CD4-positive, alpha-beta T cell treated with Interleukin-2 at 100 ng/mL for 4 hours (primary cell): ENCODE results near the gene NIPA2.

Experiments
- DNase-seq: peaks from one replicate; pipeline ENCODE4 v3.0.0-alpha.2; 2020; ENCODE audit warnings: low spot score

NIPA2 gene

DNA sequence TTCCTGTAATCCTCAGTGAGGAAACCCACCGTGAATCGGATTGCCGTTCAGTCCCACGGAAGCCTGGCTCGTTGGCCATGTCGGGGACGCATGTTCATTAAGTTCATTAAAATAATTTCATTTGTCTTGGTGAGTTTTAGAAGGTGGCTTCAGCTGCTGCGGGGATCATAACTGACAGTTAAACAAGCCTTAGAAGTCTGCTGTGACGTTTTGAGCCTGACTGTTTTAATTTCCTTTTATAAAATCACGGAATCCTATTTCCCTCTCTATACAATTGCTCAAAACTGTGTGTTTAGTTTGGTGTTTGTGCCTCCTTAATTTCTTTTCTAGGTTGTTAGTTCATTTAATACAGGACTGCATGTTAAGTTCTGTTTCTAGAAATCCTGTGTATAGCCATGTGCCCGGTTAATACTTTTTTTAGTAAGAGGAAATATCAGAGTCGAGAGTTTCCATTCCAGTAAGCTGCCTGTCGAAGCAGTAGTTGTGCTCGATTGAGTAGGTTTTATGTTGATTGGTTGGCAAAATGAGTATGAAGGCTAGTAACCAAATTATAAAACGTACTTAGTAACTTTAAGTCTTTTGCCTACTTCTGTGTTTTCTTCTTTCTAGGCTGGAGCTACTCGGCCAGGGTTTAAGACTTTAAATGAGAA lies 705 bp downstream of the NIPA2 start:
- peak; percentile 12 for DNase-seq

DNA sequence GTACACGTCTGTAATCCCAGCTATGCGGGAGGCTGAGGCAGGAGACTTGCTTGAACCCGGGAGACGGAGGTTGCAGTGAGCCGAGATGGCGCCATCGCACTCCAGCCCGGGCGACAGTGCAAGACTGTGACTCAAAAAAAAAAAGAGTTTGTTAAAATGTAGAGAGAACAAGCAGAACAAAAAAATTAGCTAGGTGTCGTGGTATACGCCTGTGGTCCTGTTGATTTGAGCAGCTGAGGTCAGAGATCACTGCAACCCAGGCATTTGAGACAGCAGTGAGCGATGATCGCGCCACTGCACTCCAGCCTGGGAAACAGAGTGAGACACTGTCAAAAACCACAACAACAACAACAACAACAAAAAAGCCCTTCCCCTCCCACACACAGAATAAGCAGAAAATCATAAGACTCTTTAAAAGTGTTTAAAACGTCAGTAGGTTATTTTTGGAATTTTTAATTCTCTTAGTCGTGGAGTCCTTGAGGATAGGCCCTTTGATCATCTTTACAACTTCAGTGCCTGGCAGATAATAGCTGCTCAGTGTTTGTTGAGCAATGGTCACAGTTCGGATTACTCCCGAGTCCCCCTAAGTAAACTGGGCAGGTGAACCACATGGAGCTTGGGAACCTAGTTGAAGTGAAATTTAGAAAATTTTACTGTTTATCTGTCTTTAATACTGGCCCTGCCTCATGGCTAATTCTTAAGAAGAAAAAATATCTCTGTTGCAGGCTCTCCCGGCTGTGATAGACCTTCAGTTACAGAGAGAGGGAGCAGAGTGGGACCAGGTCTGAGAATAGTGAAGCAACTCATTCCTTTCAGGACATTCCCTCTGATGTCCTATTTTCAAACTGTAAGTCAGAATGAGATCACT lies 6.2 kb downstream of the NIPA2 start:
- DNase-seq = no peak

DNA sequence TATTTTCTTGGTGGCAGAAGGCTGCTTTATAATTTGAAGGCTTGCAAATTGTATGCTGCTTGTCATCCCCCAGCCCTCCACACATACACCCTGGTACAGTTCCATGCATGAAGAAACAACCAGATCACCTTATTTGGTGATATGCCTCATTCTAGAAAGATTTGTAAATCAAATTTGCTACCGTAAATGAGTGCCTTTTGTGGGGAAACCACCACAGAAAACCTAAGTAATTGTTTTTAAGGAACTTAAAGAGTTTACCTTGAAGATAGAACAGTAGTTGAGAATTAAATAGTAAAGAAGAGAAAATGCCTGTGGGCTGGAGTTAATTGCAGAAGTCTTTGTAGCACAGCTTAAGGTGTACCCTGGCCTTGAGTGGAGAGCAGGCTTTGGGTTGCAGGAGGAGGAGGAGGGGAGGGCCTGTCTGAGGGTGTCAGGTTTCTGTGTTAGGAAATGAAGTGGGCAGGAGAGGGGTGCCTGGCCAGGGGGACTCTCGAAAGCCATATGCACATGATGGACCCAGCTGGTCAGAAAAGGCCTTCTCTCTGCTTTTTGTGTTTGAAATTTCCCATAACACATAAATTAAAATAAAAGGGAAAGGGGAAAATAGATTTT lies 6.9 kb downstream of the NIPA2 start:
- no peak for DNase-seq

DNA sequence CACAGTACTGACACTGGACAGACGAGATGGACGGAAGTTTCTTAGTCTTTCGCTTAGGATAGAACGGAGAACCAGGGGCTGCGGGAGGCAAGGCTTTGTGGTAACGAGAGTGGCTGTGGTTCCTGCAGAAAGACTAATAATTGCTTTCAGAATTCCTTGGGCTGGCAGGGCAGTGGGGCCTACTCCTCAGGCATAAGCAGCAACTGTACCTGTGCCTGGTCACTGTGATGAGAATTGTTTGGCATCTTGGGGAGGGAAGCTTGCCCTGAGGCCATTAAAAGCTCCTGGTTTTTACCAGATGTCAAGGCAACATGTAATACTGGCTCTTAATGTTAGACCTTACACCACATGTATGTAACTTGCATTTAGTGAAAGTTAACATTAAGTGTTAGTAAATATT lies 7.6 kb downstream of the NIPA2 start:
- DNase-seq = no peak

DNA sequence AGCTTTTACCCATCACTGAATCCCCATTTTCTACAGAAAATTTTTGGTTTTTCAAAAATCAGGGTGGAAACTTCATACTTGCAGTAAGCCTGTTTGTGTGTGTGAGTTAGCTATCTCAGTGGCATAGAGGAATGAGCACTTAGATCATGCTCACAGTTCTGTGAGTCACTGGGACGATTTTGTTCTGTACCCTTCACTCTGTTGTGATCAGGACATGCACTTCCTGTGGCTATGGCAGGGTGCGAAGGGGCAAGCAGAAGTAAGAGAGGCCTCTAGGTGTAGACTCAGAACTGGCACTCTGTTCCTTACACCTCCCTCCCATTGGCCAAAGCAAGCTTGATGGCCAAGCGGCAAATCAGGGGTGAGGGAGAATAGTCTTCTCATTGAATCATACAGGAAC lies 11.6 kb downstream of the NIPA2 start:
- no peak for DNase-seq

DNA sequence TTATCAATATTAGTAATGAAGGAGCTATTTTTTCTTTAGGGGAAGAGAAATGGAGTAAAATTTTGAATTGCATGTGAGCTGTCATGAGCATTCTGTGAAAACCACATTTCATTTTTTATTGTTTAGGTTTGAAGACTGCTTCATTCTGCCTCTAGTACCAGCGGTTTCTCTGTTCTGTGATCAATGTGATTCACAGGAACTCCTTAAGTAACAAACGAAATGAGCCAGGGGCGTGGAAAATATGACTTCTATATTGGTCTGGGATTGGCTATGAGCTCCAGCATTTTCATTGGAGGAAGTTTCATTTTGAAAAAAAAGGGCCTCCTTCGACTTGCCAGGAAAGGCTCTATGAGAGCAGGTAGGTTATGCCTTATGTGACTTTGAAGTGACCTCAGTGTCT lies 13.0 kb downstream of the NIPA2 start:
- DNase-seq = no peak

DNA sequence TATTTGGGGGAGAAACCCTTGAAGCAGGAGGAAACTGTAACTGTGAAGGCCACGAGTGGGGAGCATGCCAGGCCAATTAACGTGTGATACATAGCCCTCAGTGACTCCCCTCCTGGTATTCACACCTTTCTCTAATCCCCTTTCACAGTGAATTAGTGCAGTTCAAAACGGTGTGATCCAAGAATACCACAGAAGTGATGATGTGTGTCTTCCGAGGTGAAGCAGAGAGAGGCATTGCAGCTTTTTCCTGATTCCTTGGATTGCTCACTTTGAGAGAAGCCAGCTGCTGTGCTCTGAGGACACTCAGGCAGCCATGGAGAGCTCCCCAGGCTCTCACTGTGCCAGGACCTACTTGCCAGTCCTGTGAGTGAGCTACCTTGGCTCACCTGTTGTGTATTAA lies 17.3 kb downstream of the NIPA2 start:
- DNase-seq = no peak

DNA sequence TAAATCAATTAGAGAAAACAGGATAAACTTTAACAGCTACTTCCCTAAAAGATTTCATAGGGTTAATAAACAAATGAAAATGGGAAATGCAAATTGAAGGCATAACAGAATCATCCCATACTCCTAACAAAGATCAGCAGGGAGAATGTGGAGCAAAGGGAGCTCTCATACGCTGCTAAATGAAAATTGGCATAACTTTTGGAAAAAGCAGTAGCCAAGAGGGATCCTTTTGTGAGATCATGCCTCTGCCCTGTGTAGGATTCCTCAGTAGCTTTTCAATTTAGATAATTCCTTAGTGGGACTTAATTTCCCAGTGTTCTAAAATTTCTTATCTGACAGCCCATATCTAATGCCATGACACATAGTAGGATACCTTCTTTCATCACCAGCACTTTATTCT lies 18.2 kb downstream of the NIPA2 start:
- no peak for DNase-seq

DNA sequence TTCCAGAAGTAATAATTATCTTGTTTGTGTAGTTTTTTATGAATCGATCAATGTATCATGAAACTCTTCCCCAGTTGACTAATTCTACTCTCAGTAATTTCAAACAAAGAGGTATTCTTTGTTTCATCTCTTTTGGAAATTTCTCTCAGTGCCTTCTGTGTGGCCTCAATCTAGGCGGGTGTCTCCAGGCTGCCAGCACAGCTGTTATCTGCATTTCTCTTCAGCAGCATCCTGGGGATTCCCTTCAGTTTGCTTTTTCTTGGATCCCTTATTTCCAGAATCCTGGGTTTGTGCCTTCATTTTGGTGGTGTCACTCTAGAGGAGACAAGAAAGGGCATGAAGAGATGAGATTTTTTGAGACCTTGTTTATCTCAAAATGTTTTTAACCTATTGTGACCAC lies 22.7 kb downstream of the NIPA2 start:
- no peak for DNase-seq

DNA sequence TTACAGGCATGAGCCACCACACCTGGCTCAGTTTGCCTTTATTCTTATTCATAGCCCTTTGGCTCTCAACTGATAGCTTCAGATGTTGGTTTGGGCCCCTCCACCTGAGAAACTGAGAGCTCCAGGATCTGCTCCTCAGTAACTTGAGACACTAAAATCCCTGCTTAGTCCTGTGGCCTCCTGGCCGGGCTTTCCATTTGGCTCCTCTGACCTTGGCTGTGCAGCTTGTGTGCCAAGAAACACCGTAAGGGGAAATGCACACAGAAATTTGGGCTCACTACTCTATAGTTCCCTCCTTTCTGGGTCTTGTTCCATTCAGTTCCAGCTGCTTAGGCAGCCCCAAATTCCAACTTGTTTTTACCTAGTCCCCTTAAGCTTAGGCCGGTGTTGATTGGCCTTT lies 24.9 kb downstream of the NIPA2 start:
- no peak for DNase-seq

DNA sequence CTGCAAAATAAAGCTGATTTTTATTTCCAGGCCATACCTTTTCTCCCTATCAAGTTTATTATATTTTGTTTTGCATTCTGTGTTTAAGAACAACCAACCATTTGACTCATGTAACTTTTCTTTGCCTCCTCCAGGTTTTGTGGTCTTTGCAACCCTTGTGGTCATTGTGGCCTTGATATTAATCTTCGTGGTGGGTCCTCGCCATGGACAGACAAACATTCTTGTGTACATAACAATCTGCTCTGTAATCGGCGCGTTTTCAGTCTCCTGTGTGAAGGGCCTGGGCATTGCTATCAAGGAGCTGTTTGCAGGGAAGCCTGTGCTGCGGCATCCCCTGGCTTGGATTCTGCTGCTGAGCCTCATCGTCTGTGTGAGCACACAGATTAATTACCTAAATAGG lies 27.6 kb downstream of the NIPA2 start:
- no peak for DNase-seq

DNA sequence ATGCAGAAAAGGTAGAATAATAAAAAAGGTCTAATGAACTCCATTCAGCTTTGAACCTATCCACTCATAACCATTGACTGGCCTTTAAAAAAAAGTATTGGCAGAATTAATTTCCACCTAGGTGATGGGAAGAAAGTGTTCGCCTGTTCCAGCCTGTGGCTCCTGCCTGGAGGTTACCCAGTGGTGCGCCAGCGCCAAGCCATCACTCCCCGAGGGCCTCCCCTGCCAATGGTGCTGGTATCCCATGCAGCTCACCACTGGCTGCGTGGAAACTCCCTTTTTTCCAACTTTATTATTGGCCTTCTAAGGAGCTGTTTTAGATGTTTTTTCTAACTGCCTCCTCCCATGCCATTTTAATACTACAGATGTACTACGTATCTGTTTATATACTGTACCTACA lies 29.4 kb downstream of the NIPA2 start:
- DNase-seq = no peak

DNA sequence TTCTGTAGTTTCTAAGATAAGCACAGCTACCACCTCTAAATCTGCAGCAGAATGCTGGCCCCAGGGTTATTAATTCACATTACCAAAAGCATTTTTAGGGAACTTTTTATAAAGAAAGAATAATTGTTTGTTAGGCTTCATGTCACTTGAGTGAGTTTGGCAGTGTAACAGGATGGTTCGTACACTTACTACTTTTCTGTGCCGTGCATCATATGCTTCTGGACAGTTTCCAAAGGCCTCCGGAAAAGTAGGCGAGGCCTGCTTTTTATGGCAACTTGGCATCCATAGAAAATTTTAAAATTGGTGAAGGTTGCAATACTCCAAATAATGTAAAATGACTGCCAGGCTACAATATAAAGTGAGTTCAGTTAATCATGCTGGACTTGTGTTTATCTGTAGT lies 30.0 kb downstream of the NIPA2 start:
- DNase-seq = no peak

DNA sequence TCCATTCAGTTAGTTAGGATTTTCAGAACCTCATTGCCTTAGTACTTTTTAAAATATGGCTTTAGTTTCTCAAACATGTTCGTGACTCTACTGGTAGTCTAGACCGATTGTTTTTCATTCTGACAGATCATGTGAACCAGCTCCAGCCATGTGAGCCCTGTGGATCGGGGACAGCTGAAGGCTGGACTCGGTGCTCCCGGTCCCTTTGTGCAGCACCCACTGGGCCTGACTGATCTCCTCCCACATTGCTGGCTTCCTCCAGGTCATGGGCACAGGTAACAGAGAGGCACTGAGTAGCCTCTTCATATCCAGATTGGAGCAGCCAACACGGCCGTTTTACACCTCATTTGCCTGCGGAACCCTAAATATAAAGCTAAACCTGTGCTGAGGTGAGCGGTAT lies 30.5 kb downstream of the NIPA2 start:
- no peak for DNase-seq

DNA sequence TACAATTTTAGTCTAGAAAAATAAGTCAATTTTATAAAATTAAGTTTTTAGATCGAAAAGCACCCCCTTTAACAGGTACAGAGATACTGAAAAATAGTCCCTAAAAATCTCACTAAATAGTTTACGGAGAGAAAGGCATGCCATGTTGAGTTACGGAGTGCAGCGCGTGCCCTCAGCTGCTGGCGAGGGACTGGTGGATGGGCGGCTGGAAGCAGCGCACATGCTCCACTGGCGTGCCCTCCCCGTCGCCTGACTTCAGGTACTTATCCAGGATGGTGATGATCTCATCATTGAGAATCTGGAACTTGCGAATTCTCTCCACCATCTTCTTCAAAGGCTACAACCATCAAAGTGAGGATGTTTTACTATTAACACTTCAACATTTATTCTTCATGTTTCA lies 31.4 kb downstream of the NIPA2 start:
- DNase-seq = no peak

DNA sequence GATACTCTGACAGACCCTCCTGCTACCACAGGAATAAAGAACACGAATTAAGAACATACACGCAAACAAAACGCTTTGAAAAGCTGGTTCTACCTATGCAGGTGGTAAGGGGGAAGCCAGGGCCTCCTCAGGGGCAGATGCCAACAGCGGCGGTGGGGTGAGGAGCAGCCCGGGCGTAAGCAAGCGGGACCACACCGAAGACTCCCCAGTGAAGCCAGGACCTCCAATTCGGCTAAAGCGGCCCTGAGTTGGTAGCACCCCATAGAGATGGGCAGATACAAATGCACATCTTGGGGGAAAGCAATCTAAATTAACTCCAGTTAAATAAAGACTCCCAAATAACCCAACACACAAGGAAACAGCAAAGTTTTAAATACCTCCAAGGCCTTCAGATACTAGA lies 32.4 kb downstream of the NIPA2 start:
- DNase-seq = no peak

DNA sequence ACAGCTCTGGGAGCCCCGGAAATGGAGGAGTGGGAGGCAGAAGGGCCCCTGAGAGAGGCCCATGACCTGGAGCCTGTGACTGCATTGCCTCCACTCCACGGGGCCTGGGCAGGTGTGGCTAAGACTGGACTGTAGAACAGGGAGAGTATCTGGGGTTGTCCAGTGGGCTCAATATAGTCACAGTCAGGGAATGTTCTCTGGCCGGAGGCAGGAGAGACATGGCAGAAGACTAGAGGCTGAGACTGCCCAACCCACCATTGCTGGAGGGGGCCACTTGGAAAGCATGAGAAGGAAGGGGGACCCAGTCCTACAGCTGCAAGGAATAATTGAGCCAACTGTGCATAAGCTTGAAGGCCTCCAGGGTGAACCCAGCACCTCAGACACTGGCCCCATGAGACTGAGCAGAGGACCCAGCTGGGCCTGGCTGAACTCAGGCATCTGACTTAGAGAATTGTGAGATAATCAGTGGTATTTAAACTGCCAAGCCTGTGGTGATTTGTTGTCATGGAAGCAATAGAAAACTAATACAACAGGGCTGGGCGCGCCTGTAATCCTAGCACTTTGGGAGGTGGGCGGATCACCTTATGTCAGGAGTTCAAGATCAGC lies 33.1 kb downstream of the NIPA2 start:
- DNase-seq = no peak

DNA sequence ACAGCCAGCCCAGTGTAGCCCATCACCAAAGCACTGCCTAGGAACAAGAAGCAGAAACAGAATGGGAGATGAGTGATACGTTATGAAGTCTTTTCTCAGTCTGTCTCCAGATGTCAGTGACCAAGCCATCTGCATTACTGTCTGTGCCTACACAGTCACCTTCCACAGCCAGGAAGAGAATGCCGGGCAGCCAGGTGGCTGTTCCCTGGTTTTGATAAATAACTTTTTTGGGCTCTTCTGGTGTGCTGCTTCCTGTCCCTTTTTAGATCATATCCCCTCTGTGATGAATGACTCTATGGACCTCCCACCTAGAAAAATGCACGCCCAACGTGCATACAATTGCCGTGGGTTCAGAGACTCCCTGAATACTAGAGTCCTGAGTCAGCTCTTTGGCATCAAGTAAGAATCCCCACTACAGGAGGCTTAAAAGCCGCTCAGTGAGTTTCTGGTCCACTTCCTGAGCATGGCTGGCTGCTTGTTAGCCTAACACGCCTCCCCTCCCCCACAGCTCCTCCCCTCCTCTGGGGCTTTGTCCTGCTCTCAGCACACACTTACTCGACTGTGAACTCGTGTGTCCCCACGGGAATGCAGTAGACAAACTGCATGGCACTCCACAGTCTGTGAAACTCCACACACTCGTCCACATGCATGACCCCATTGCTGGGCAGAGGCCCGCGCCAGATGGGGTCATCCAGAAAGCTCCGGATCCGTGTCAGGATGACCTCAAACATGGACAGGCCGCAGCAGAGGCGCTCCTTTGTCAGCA lies 34.7 kb downstream of the NIPA2 start:
- DNase-seq = no peak

DNA sequence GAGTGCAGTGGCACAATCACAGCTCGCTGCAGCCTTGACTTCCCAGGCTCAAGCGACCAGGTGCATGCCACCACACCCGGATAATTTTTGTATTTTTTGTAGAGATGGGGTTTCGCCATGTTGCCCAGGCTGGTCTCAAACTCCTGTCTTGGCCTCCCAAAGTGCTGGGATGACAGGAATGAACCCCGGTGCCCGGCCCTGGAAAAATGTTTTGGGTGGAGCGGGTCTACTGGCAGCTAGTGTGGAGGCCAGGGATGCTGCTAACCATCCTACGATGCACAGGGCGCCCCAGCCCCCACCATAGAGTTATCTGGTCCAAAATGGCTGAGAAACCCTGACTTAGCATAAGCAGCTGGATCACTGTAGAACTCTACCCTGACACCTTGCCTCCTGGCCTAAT lies 35.4 kb downstream of the NIPA2 start:
- DNase-seq = no peak

DNA sequence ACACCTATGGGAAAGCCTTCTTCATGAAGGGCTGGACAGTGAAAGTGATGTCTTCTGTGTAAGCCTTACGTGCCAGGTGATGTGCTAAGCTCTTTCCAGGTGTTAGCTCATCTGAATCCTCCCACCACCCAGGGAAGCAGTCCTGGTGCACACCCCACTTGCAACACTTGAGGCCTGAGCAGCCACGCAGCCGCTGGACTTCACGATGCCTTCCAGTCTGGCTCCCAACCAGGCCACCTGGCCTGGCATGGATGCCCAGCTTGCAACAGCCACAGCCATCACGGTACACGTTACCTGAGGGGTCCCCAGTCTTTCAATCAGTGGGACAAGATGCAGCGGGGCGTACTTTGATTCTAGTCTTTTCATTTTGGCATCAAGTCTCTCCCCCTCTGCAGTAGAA lies 35.8 kb downstream of the NIPA2 start:
- no peak for DNase-seq

DNA sequence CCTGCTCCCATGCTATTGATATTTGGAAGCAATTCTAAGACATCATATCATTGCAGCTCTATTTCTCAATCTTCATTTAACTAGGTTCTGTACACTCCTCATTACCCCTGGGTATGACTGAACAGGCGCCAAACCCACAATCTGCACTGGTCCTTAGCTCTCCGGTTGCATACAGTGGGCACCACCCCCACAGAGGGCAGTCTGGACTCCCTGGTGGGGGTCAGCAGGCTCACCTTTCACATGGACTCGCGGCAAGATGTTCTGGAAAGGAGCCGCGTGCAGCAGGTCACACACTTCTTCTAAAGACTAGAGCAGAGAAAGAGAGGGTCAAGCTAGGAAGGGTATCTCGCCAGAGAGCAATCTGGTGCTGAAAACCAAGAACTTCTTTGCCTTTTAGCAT lies 36.5 kb downstream of the NIPA2 start:
- DNase-seq = no peak

DNA sequence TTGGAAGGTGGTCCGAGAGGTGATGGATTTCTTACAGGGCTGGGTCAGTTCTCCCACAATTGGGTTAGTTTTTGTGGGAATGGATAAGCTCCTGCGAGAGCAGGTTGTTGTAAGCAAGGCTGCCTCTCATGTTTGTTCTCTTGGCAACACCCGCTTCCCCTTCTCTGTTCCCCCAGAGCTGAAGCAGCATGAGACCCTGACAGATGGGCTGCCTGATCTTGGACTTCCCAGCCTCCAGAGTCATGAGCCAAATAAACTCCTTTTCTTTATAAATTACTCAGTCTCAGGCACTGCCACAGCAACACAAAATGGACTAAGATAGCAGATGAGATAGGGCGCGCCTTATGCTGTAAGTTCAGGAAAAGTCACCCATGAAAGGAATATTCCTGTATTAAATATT lies 38.7 kb downstream of the NIPA2 start:
- no peak for DNase-seq
